H9 (cell line): Measurements from ENCODE around the gene EPS8L1. TPM values are rescaled to one million over a fixed set of nuclear protein-coding genes. Genes with fewer than 3 reads are reported as not detected.

Experiments used
- DNase-seq: peaks from one replicate; pipeline ENCODE4 v3.0.0-alpha.2; 2017
- H2AFZ ChIP-seq: one replicate; pipeline ENCODE4 v1.6.1; 2013; ENCODE audit warnings: mild to moderate bottlenecking, low read length, control low read depth, moderate library complexity
- H2AK5ac ChIP-seq: 2 replicates; pipeline ENCODE4 v1.6.1; 2013; ENCODE audit warnings: low read length, control low read depth, mixed read lengths; ENCODE audit not compliant: insufficient read length
- H2BK120ac ChIP-seq: one replicate; pipeline ENCODE4 v1.6.1; 2013; ENCODE audit warnings: low read depth, mild to moderate bottlenecking, low read length, control low read depth, inconsistent platforms; ENCODE audit not compliant: poor library complexity, severe bottlenecking
- H2BK12ac ChIP-seq: 2 replicates; pipeline ENCODE4 v1.6.1; 2013; ENCODE audit warnings: low read length, control low read depth, mixed read lengths, low read depth; ENCODE audit not compliant: insufficient read length
- H2BK15ac ChIP-seq: 2 replicates; pipeline ENCODE4 v1.6.1; 2013; ENCODE audit warnings: low read depth, low read length, control low read depth
- H2BK20ac ChIP-seq: one replicate; pipeline ENCODE4 v1.6.1; 2013; ENCODE audit warnings: low read depth, mild to moderate bottlenecking, low read length, control low read depth, inconsistent platforms; ENCODE audit not compliant: poor library complexity, severe bottlenecking
- H2BK5ac ChIP-seq: 2 replicates; pipeline ENCODE4 v1.6.1; 2013; ENCODE audit warnings: low read length, control low read depth, mixed read lengths; ENCODE audit not compliant: insufficient read length
- H3K14ac ChIP-seq: 2 replicates; pipeline ENCODE4 v1.6.1; 2013; ENCODE audit warnings: low read length, control low read depth; ENCODE audit not compliant: insufficient read depth
- H3K18ac ChIP-seq: 2 replicates; pipeline ENCODE4 v1.6.1; 2013; ENCODE audit warnings: low read depth, mild to moderate bottlenecking, mixed read lengths, low read length, control low read depth; ENCODE audit not compliant: insufficient read length
- H3K23ac ChIP-seq: 2 replicates; pipeline ENCODE4 v1.6.1; 2013; ENCODE audit warnings: low read length, control low read depth, mixed read lengths, low read depth; ENCODE audit not compliant: insufficient read length
- H3K23me2 ChIP-seq: 2 replicates; pipeline ENCODE4 v1.6.1; 2013; ENCODE audit warnings: low read depth, mild to moderate bottlenecking, mixed read lengths, low read length, control low read depth; ENCODE audit not compliant: insufficient read length, poor library complexity, severe bottlenecking
- H3K27ac ChIP-seq: 2 replicates; pipeline ENCODE4 v1.5.1; 2013; ENCODE audit warnings: low read length, control low read depth, mixed read lengths, low read depth; ENCODE audit not compliant: insufficient read length
- H3K27me3 ChIP-seq: 2 replicates; pipeline ENCODE4 v1.6.1; 2013; ENCODE audit warnings: low read length, control low read depth, inconsistent platforms; ENCODE audit not compliant: insufficient read depth
- H3K4ac ChIP-seq: 2 replicates; pipeline ENCODE4 v1.6.1; 2013; ENCODE audit warnings: low read depth, mild to moderate bottlenecking, control low read depth, inconsistent platforms, low read length, moderate library complexity
- H3K4me1 ChIP-seq: 2 replicates; pipeline ENCODE4 v1.6.1; 2013; ENCODE audit warnings: low read length, control low read depth, inconsistent platforms; ENCODE audit not compliant: insufficient read depth
- H3K4me2 ChIP-seq: 2 replicates; pipeline ENCODE4 v1.6.1; 2013; ENCODE audit warnings: low read length, control low read depth, mixed read lengths; ENCODE audit not compliant: insufficient read length, insufficient read depth
- H3K56ac ChIP-seq: 2 replicates; pipeline ENCODE4 v1.6.1; 2013; ENCODE audit warnings: low read depth, mild to moderate bottlenecking, mixed read lengths, low read length, control low read depth; ENCODE audit not compliant: insufficient read length
- H3K79me1 ChIP-seq: 2 replicates; pipeline ENCODE4 v1.6.1; 2013; ENCODE audit warnings: low read depth, mild to moderate bottlenecking, moderate library complexity, low read length, control low read depth, inconsistent platforms; ENCODE audit not compliant: insufficient read depth, poor library complexity, severe bottlenecking
- H3K79me2 ChIP-seq: 2 replicates; pipeline ENCODE4 v1.6.1; 2013; ENCODE audit warnings: low read length, control low read depth, inconsistent platforms; ENCODE audit not compliant: insufficient read depth
- H3K9ac ChIP-seq: 2 replicates; pipeline ENCODE4 v1.6.1; 2013; ENCODE audit warnings: low read length, control low read depth, mixed read lengths; ENCODE audit not compliant: insufficient read length; ENCODE audit errors: extremely low read depth
- H3K9me3 ChIP-seq: one replicate; pipeline ENCODE4 v1.6.1; 2013; ENCODE audit warnings: low read depth, low read length, inconsistent platforms; ENCODE audit not compliant: control insufficient read depth
- H3T11ph ChIP-seq: one replicate; pipeline ENCODE4 v1.6.1; 2013; ENCODE audit warnings: mild to moderate bottlenecking, low read length, control low read depth, inconsistent platforms
- H4K20me1 ChIP-seq: one replicate; pipeline ENCODE4 v1.6.1; 2013; ENCODE audit not compliant: control insufficient read depth, insufficient read length, insufficient read depth
- H4K5ac ChIP-seq: 2 replicates; pipeline ENCODE4 v1.6.1; 2013; ENCODE audit warnings: low read depth, mild to moderate bottlenecking, mixed read lengths, low read length, control low read depth; ENCODE audit not compliant: insufficient read length
- H4K8ac ChIP-seq: replicated peaks from 2 replicates; pipeline ENCODE4 v1.6.1; 2013; ENCODE audit warnings: low read length, control low read depth, mixed read lengths, low read depth; ENCODE audit not compliant: insufficient read length
- H4K91ac ChIP-seq: 2 replicates; pipeline ENCODE4 v1.6.1; 2013; ENCODE audit warnings: low read depth, mild to moderate bottlenecking, moderate library complexity, mixed read lengths, low read length, control low read depth; ENCODE audit not compliant: insufficient read length
- H3K27ac Mint-ChIP-seq, 3 experiments: 2 replicates in 2 of 3; 3 replicates in 1 of 3; pipeline ENCODE4 v1.8.0; 2020 to 2021; ENCODE audit warnings: mixed read lengths in 3 of 3, mild to moderate bottlenecking in 1 of 3, moderate library complexity in 1 of 3
- H3K27me3 Mint-ChIP-seq: 2 replicates; pipeline ENCODE4 v1.8.0; 2021; ENCODE audit warnings: low read depth, mild to moderate bottlenecking, moderate library complexity, mixed read lengths
- H3K36me3 Mint-ChIP-seq, 3 experiments: 2 replicates in 2 of 3; 3 replicates in 1 of 3; pipeline ENCODE4 v1.8.0; 2020 to 2021; ENCODE audit warnings: low read depth in 3 of 3, mixed read lengths in 3 of 3; ENCODE audit not compliant: insufficient read depth in 1 of 3
- H3K4me1 Mint-ChIP-seq, 2 experiments: 2 replicates each; pipeline ENCODE4 v1.8.0; 2020; ENCODE audit warnings: mixed read lengths in 2 of 2
- H3K4me3 Mint-ChIP-seq, 2 experiments: 2 replicates in 1 of 2; 3 replicates in 1 of 2; pipeline ENCODE4 v1.8.0; 2020 to 2021; ENCODE audit warnings: mild to moderate bottlenecking in 2 of 2, mixed read lengths in 2 of 2, moderate library complexity in 1 of 2
- H3K9me3 Mint-ChIP-seq, 2 experiments: 2 replicates in 1 of 2; 3 replicates in 1 of 2; pipeline ENCODE4 v1.8.0; 2020; ENCODE audit warnings: mild to moderate bottlenecking in 2 of 2, mixed read lengths in 2 of 2, moderate library complexity in 1 of 2
- CTCF ChIP-seq: fragments of 200-600 bp; sonication (generic); conservative IDR thresholded peaks from 3 replicates; pipeline ENCODE4 v1.8.0; 2021; ENCODE audit warnings: antibody characterized with exemption, mild to moderate bottlenecking
- WGBS: extraction: QIAGEN DNeasy Blood & Tissue Kit; methylation state at CpG from one replicate; pipeline ENCODE4 v1.1.7; 2013; ENCODE audit warnings: missing lambda C conversion rate, low lambda C conversion rate, mixed read lengths; ENCODE audit not compliant: insufficient read length; ENCODE audit errors: extremely low coverage; 5-methylcytosine and 5-hydroxymethylcytosine counted together
- total RNA-seq: library from RNA; stranded (reverse); gene quantifications from 2 replicates; pipeline ENCODE4 v1.2.1, GENCODE V29; 2021

The EPS8L1 gene
- total RNA-seq, 1 experiment from 2014 or later = 24.0 TPM

DNA sequence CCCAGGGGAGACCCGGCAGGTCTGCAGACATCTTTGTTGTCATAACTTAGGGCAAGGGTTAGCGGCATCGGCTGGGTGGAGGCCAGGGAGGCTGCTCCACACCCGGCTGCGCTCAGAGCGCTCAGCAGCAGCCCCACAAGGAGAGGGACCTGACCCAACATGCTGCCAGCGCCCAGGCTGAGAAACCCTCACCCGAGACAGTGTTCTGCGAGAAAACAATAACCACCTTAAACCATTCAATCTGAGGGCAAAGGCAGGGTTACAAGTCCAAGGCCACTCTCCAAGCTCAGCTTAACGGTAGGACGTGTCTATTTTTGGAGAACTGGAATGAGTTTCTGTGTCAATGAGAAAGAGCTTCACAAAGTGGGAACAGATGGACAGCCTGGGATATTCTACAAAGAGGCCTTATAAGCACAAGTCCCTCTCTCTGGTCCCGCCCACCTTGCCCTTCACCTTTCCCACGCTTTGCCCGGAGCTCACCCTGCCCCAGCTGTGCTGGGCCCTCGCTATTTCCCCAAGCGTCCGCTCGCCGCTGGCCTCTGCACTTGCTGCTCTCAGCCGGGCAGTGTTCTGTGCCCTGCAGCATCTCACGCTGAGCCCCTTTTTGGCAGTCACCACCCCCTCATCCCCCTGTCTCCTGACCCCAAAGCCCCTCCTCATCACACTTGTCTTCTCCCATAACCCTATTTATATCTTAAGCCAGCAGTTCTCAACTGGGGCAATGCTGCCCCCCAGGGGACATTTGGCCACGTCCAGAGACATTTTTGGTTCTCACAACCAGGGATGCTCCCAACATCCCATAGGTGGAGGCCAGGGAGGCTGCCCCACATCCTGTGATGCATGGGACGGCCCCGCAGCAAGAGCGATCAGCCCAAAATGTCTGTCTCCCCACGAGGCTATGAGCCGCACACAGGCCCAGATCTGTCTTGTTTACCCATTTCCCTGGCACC is 24.2 kb downstream of the EPS8L1 start:
- H3K18ac ChIP-seq = no peak overlapping the region
- H3K23me2 ChIP-seq = no peaks in the 10 kb centered on the region
- H2BK15ac ChIP-seq = no peak overlapping the region
- H3K4me2 ChIP-seq = no peak overlapping the region
- H3K79me2 ChIP-seq = no peaks in the 10 kb centered on the region
- no peak overlapping the region for H3K4ac ChIP-seq
- Mint-ChIP-seq H3K27me3 (no peaks in the 10 kb centered on the region; the same call in 1 of the 2 replicates), H3K4me1 (peaks cover under 1 to 16% of the 10 kb centered on the region in 2 experiments), H3K27ac (peak overlapping the region; percentile 29 to 79 (median 61); a peak in 3 of 7 replicates), H3K4me3 (no peak overlapping the region), H3K36me3 (peaks cover 11 to 29% (median 15%) of the 10 kb centered on the region in 3 experiments), H3K9me3 (peaks cover 2 to 5% of the 10 kb centered on the region in 2 experiments; a peak in 3 of 5 replicates)
- peak; percentile 67 for DNase-seq
- peaks cover 3% of the 10 kb centered on the region for H3K79me1 ChIP-seq
- no peak overlapping the region for H2AFZ ChIP-seq
- no peak overlapping the region for H2AK5ac ChIP-seq
- peak; percentile 57 for TF ChIP-seq CTCF
- no peak overlapping the region for H3K14ac ChIP-seq
- no peak overlapping the region for H2BK12ac ChIP-seq
- no peak overlapping the region for H4K8ac ChIP-seq
- no peak overlapping the region for H3K23ac ChIP-seq
- no peak overlapping the region for H3K56ac ChIP-seq
- H3K27ac ChIP-seq = no peak overlapping the region
- no peaks in the 10 kb centered on the region for H3K27me3 ChIP-seq
- H4K20me1 ChIP-seq = no peaks in the 10 kb centered on the region
- H2BK120ac ChIP-seq = no peak overlapping the region
- H3K9me3 ChIP-seq = no peaks in the 10 kb centered on the region
- no peak overlapping the region for H4K5ac ChIP-seq
- no CpG with 5 or more reads among the region's 27 CpGs for whole genome bisulfite sequencing
- no peak overlapping the region for H2BK20ac ChIP-seq
- no peaks in the 10 kb centered on the region for H3K4me1 ChIP-seq
- H3T11ph ChIP-seq = no peak overlapping the region
- no peak overlapping the region for H2BK5ac ChIP-seq
- H3K9ac ChIP-seq = no peak overlapping the region
- no peak overlapping the region for H4K91ac ChIP-seq
